ENCODE results near the gene FGD2.

Gene FGD2

DNA sequence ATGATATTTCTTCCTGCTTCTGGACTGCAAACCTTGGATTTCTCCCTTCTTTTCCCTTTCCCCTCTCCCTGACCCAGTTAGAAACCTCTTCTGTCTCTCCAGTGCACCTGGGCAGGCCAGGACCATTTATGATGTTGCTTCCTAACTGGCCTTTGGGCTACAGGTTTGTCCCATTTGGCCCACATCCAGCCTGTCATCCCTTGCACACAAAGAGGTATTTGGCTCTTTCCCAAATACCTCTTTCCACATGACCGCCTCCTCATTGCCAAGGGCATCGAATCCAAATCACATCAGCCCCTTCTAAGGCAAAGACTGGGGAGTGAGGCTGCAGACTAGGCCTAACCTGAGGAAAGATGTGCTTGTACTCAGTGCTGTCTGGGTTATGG is 13.6 kb downstream of the FGD2 start:
- no peak for DNase-seq

DNA sequence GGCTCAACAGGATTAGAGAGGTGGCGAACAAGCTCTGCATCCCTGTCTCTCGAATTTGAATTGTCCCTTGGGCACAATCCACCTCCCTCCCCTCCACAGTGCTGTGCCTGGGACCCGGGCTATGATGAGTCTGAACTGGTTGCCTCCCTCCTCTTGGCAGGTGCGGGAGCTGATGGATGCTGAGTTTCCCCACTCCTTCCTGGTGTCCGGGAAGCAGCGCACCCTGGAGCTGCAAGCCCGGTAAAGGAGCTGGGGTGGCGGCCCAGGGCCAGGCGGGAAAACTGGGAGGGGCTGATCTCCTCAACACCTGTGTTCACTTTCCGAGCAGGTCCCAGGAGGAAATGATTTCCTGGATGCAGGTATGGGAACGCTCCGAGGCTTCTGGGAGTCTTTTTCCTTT is 14.9 kb downstream of the FGD2 start:
- no peak for DNase-seq

- DNase-seq = no peak
Observed at GRCh38 chr6:37020812-37021211, 15.4 kb downstream of the FGD2 start.

DNA sequence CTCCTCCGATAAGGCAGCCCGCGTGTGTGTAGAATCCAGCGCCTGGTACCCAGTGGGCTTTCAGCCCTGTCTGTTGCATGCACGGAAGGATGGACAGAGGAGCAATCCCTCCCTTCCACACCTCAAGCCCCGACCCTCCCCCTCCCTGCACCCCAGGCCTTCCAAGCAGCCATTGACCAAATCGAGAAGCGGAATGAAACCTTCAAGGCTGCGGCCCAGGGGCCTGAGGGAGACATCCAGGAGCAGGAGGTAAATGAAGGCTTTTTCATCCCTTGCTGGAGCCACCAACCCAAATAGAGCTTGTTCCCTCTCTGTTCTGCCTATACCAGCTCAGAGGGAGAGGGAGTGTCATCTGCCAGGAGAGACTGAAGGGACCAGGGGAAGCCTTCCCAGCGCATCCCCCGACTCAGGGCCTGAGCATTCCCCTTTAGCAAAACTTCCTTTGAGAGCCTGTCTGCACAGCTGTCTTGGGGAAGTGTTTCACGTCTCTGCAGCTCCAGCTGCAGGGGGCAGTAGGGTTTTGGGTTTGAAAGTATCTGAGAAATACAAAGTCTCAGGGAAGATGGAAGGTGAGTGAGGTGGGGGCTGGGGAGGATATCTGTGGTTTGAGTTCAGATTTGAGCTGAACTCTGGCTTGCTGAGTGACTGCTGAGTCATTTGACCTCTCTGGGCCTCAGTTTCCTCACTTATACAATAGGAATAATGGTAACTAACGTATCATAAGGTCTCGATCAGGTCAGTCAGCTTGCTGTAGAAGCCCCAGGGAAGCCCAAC is 16.1 kb downstream of the FGD2 start:
- no peak for DNase-seq

- no peak for DNase-seq
Observed at GRCh38 chr6:37022135-37022863, 16.8 kb downstream of the FGD2 start.

- DNase-seq = no peak
Observed at GRCh38 chr6:37024656-37025337, 19.3 kb downstream of the FGD2 start.

GRCh38 chr6:37025621-37026466 is 20.4 kb downstream of the FGD2 start:
- no peak for DNase-seq

- DNase-seq = no peak
Observed at GRCh38 chr6:37027036-37027720, 21.7 kb downstream of the FGD2 start.

DNA sequence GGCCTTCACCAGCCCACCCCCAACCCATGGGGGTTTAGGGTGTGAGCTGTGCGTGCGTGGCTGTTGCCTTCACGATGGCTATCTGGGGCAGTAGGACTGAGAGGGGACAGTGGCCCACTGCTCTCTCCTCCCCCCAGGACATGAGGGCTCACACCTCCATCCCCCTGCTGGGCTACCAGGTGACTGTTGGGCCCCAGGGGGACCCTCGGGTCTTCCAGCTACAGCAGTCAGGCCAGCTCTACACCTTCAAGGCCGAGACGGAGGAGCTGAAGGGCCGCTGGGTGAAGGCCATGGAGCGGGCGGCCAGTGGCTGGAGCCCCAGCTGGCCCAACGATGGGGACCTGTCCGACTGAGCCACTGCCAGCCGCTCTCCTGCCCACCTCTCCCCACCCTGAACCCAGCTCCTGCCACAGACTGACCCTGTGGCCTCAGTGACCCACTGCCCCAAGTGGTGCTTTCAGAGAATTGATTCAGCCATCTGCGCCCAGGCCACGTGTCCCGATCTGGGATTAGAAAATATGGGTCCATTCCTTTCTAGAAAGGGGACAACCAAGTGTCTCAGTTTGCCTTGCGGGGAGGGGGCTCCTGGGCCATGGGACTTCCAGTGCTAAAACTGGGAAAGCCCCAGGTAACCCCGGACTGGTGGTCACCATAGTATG is 22.5 kb downstream of the FGD2 start:
- DNase-seq = no peak

DNA sequence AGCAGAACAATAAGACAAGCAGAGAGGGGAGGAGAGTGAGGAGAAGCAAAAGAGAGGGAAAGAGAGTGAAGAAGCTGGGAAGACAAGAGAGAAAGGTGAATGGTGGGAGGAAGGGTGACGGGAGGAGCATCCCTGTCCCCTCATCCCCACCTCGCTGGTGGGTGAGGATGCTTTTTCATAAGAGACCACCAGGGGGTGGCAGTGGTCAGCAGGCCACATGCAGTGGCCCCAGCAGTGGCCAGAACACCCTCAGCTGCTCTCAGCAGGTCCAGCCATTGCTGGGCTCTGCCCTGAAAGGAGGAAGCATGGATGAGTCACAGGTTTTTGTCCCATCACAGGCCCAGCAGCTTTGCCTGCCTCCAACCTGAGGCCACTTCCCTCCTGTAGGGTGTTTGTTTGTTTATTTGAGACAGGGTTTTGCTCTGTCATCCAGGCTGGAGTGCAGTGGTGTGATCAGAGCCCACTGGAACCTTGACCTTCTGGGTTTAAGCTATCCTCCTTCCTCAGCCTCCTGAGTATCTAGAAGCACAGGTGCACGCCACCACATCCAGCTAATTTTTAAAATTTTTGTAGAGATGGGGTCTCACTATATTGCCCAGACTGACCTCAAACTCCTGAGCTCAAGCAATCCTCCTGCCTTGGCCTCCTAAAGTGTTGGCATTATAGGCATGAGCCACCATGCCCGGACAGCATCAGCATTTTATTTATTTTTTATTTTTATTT is 24.0 kb downstream of the FGD2 start:
- DNase-seq = no peak

GRCh38 chr6:37030599-37030998 is 25.1 kb downstream of the FGD2 start:
- DNase-seq = no peak

GRCh38 chr6:37032239-37032638 is 26.8 kb downstream of the FGD2 start:
- DNase-seq = no peak

DNA sequence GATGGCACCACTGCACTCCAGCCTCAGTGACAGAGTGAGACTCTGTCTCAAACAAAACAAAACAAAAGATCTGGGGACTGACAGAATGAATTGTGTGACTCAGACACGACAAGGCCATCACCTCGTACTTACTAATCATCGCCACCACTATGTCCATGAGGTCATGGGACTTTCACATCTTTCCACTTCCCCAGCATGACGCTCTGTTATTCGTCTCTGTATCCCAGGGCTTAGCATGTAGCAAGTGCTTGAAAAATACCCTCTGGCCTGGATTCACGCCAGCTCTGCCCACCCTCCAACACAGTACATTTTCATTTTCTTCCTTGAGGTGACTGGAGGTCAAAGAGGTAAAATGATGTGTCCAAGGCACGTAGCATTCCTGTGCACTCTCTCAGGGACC is 27.8 kb downstream of the FGD2 start:
- DNase-seq = no peak

- DNase-seq = no peak
Observed at GRCh38 chr6:37033819-37034795, 28.7 kb downstream of the FGD2 start.

DNA sequence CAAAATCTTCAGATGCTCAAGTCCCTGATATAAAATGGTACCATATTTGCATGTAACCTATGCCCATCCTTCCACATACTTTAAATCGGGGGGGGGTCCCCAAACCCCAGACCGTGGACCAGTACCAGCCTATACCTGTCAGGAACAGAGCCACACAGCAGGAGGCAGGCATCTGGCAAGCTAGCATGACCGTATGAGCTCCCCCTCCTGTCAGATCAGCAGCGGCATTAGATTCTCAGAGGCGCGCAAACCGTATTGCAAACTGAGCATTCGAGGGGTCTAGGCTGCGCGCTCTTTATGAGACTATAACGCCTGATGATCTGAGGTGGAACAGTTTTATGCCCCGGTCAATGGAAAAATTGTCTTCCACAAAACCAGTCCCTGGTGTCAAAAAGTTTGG is 30.7 kb downstream of the FGD2 start:
- DNase-seq = no peak

- no peak for DNase-seq
Observed at GRCh38 chr6:37038292-37039198, 33.1 kb downstream of the FGD2 start.

- DNase-seq = no peak
Observed at GRCh38 chr6:37039958-37040357, 34.5 kb downstream of the FGD2 start.

GRCh38 chr6:37041521-37041920 is 36.1 kb downstream of the FGD2 start:
- DNase-seq = no peak

GRCh38 chr6:37042150-37042549 is 36.7 kb downstream of the FGD2 start:
- no peak for DNase-seq
